A549 (cell line): ENCODE results near the gene BEX3. TPM values are rescaled to one million over a fixed set of nuclear protein-coding genes. Genes with fewer than 3 reads are reported as not detected.

Experiments used
- ATAC-seq, 2 experiments: fragments of 200-7000 bp in 1 of 2; fragments of >200 bp in 1 of 2; cut with Nextera tagmentation in 1 of 2; cut with Tn5 transposase in 1 of 2; 3 replicates each; pipeline versions ENCODE4 v1.8.0 to v1.9.1; 2018 to 2020; ENCODE audit warnings: mild to moderate bottlenecking in 1 of 2, moderate library complexity in 1 of 2
- CTCF ChIA-PET: fragments of 300-600 bp; sonication (Branson Sonifier 250); formaldehyde crosslinking; extraction: SDS; loops from one replicate; lab custom pipeline; 2021; ENCODE audit warnings: antibody characterized with exemption, inconsistent platforms; lab: Yijun Ruan, JAX
- POLR2A ChIA-PET: fragments of 350-600 bp; formaldehyde crosslinking; extraction: SDS; loops from one replicate; lab custom pipeline; 2021; ENCODE audit warnings: antibody characterized with exemption, inconsistent platforms; lab: Yijun Ruan, JAX
- DNase-seq, 2 experiments: peaks; one replicate each; pipeline versions ENCODE4 v3.0.0 to v3.0.0-alpha.2; 2011 to 2016; ENCODE audit warnings: low read depth in 1 of 2, low spot score in 1 of 2
- FAIRE-seq: peaks from 2 replicates; lab custom pipeline; 2011; peaks lifted over from hg19 to GRCh38; lab: Jason Lieb, UNC
- H3K27ac ChIP-seq, 2 experiments: fragments of >200 bp; sonication (Bioruptor Twin); formaldehyde crosslinking; 3 replicates each; pipeline ENCODE4 v1.5.1; 2016 to 2017
- H3K4me1 ChIP-seq: fragments of >200 bp; sonication (Bioruptor Twin); formaldehyde crosslinking; 3 replicates; pipeline ENCODE4 v1.6.1; 2016
- H3K4me2 ChIP-seq: fragments of >200 bp; sonication (Bioruptor Twin); formaldehyde crosslinking; 3 replicates; pipeline ENCODE4 v1.6.1; 2016
- H3K4me3 ChIP-seq: fragments of >200 bp; sonication (Bioruptor Twin); formaldehyde crosslinking; 3 replicates; pipeline ENCODE4 v1.5.1; 2016
- H3K9me3 ChIP-seq: fragments of >200 bp; sonication (Bioruptor Twin); formaldehyde crosslinking; 3 replicates; pipeline ENCODE4 v1.6.1; 2016
- CBX8 ChIP-seq: fragments of 200-600 bp; sonication (generic); IDR thresholded peaks from 2 replicates; pipeline ENCODE4 v1.6.1; 2016
- CEBPB ChIP-seq, 2 experiments: fragments of >200 bp in 1 of 2; sonication (Bioruptor Twin) in 1 of 2; formaldehyde crosslinking in 1 of 2; IDR thresholded peaks; 2 replicates each; pipeline ENCODE4 v1.6.1; 2012 to 2016
- CHD4 ChIP-seq: fragments of 200-600 bp; sonication (generic); IDR thresholded peaks from 2 replicates; pipeline ENCODE4 v1.6.1; 2016; ENCODE audit warnings: antibody characterized with exemption, mild to moderate bottlenecking, borderline replicate concordance
- E2F6 ChIP-seq: IDR thresholded peaks from 2 replicates; pipeline ENCODE4 v1.6.1; 2012; ENCODE audit warnings: low read depth, borderline replicate concordance
- EP300 ChIP-seq, 2 experiments: fragments of >200 bp; sonication (Bioruptor Twin); formaldehyde crosslinking; IDR thresholded peaks; 2 replicates in 1 of 2; 3 replicates in 1 of 2; pipeline ENCODE4 v1.6.1; 2016 to 2017
- FOSB ChIP-seq: fragments of 250-450 bp; sonication (Bioruptor Pico); IDR thresholded peaks from 2 replicates; pipeline ENCODE4 v1.5.0; 2020; ENCODE audit warnings: mild to moderate bottlenecking, moderate library complexity
- FOSL2 ChIP-seq, 2 experiments: fragments of 450-650 bp in 1 of 2; fragments of >200 bp in 1 of 2; sonication (Bioruptor Twin) in 1 of 2; formaldehyde crosslinking; IDR thresholded peaks; 2 replicates each; pipeline versions ENCODE4 v1.5.0 to v1.6.1; 2016 to 2020; ENCODE audit warnings: mild to moderate bottlenecking in 1 of 2, moderate library complexity in 1 of 2
- FOXS1 ChIP-seq: fragments of 250-450 bp; sonication (Bioruptor Pico); IDR thresholded peaks from 2 replicates; pipeline ENCODE4 v1.5.0; 2020; ENCODE audit warnings: mild to moderate bottlenecking, moderate library complexity
- HDAC2 ChIP-seq: fragments of 200-600 bp; sonication (generic); IDR thresholded peaks from 2 replicates; pipeline ENCODE4 v1.6.1; 2016
- HES2 ChIP-seq: fragments of >200 bp; sonication (Bioruptor Twin); formaldehyde crosslinking; IDR thresholded peaks from 2 replicates; pipeline ENCODE4 v1.6.1; 2016
- HOXB5 ChIP-seq: fragments of 250-450 bp; sonication (Bioruptor Pico); IDR thresholded peaks from 2 replicates; pipeline ENCODE4 v1.5.0; 2020; ENCODE audit warnings: mild to moderate bottlenecking, moderate library complexity
- JUN ChIP-seq, 2 experiments: fragments of >200 bp; sonication (Bioruptor Twin); formaldehyde crosslinking; IDR thresholded peaks; 2 replicates in 1 of 2; 3 replicates in 1 of 2; pipeline ENCODE4 v1.6.1; 2016 to 2017
- JUNB ChIP-seq: fragments of >200 bp; sonication (Bioruptor Twin); formaldehyde crosslinking; IDR thresholded peaks from 2 replicates; pipeline ENCODE4 v1.6.1; 2016
- KDM5A ChIP-seq: fragments of 200-600 bp; sonication (generic); IDR thresholded peaks from 2 replicates; pipeline ENCODE4 v1.6.1; 2016; ENCODE audit warnings: antibody characterized with exemption, mild to moderate bottlenecking
- MAFK ChIP-seq: fragments of 450-650 bp; IDR thresholded peaks from 2 replicates; pipeline ENCODE4 v1.6.1; 2014; ENCODE audit not compliant: partially characterized antibody
- MAX ChIP-seq: IDR thresholded peaks from 2 replicates; pipeline ENCODE4 v1.6.1; 2012
- MAZ ChIP-seq: fragments of 150-350 bp; IDR thresholded peaks from 2 replicates; pipeline ENCODE4 v1.6.1; 2014; ENCODE audit warnings: antibody characterized with exemption, low read depth, low read length, borderline replicate concordance
- MYC ChIP-seq: IDR thresholded peaks from 2 replicates; pipeline ENCODE4 v1.6.1; 2012; ENCODE audit warnings: mild to moderate bottlenecking, inconsistent platforms, low read length, improper control_type of control experiment, borderline replicate concordance
- NR3C1 ChIP-seq: fragments of >200 bp; sonication (Bioruptor Twin); formaldehyde crosslinking; IDR thresholded peaks from 3 replicates; pipeline ENCODE4 v1.6.1; 2017
- PBX3 ChIP-seq: IDR thresholded peaks from 2 replicates; pipeline ENCODE4 v1.6.1; 2012
- RCOR1 ChIP-seq: fragments of 150-350 bp; IDR thresholded peaks from 2 replicates; pipeline ENCODE4 v1.6.1; 2014; ENCODE audit warnings: antibody characterized with exemption, low read length, low read depth
- TFCP2L1 ChIP-seq: fragments of 250-450 bp; sonication (Bioruptor Pico); IDR thresholded peaks from 2 replicates; pipeline ENCODE4 v1.5.0; 2021; ENCODE audit warnings: mild to moderate bottlenecking
- TP53 ChIP-seq: fragments of 250-450 bp; sonication (Bioruptor Pico); IDR thresholded peaks from 2 replicates; pipeline ENCODE4 v1.5.0; 2021; ENCODE audit warnings: mild to moderate bottlenecking, moderate library complexity
- USF2 ChIP-seq: fragments of 450-650 bp; IDR thresholded peaks from 2 replicates; pipeline ENCODE4 v1.6.1; 2014; ENCODE audit warnings: antibody characterized with exemption
- ZC3H11A ChIP-seq: fragments of 450-650 bp; IDR thresholded peaks from 2 replicates; pipeline ENCODE4 v1.6.1; 2014; ENCODE audit warnings: antibody characterized with exemption, mild to moderate bottlenecking
- ZFP36 ChIP-seq: fragments of 450-650 bp; IDR thresholded peaks from 2 replicates; pipeline ENCODE4 v1.6.1; 2014; ENCODE audit warnings: borderline replicate concordance; ENCODE audit not compliant: partially characterized antibody
- WGBS: methylation state at CpG from one replicate; pipeline ENCODE4 v1.1.6; 2017; ENCODE audit errors: missing lambda C conversion rate; 5-methylcytosine and 5-hydroxymethylcytosine counted together
- polyA plus RNA-seq, 4 experiments: library from polyadenylated mRNA; depleted of rRNA in 3 of 4; stranded (reverse); fragments of >200 nt; fragmentation: RNase III in 1 of 4; extraction: RNeasy Plus Mini Kit Qiagen cat#74134 plus additional on column Dnase treatment in 1 of 4; gene quantifications; 2 replicates in 3 of 4; 3 replicates in 1 of 4; pipeline ENCODE4 v1.2.3, GENCODE V29; 2011 to 2017

Gene BEX3
- polyA plus RNA-seq, 2 of the 4 experiments (the other 2 are of a cell fraction) = 382 to 404 TPM

- FAIRE-seq (no peak), DNase-seq (no peak), ATAC-seq (no peak)
- POLR2A ChIA-PET = no interaction called here
- H3K4me1 ChIP-seq = no peaks in the 10 kb centered on the region
- no peak overlapping the region for H3K27ac ChIP-seq
- H3K9me3 ChIP-seq = no peaks in the 10 kb centered on the region
- 86% methylated on average over 6 of the region's 6 CpGs for WGBS
- no peak for TF ChIP-seq FOSB
- no peak for TF ChIP-seq E2F6
- no peak for TF ChIP-seq MAX
- no peak for TF ChIP-seq CBX8
- TF ChIP-seq KDM5A = no peak
- no peak for TF ChIP-seq HOXB5 (CRISPR knock-in tag)
- TF ChIP-seq EP300 (IDR thresholded peaks at IDR 0.05) = no peak
- no peak for TF ChIP-seq JUN (IDR thresholded peaks at IDR 0.05)
- no peak for TF ChIP-seq HDAC2
- no peak for TF ChIP-seq PBX3
- no peak for TF ChIP-seq JUNB
- TF ChIP-seq NR3C1 = no peak
- no peak for TF ChIP-seq ZC3H11A
- no peak for TF ChIP-seq TFCP2L1 (CRISPR knock-in tag)
- TF ChIP-seq ZFP36 = no peak
- TF ChIP-seq CHD4 = no peak
- TF ChIP-seq FOSL2 (IDR thresholded peaks at IDR 0.05) = no peak
- no peak for TF ChIP-seq FOSL2 (CRISPR knock-in tag; IDR thresholded peaks at IDR 0.05)
- no peak for TF ChIP-seq HES2
- TF ChIP-seq RCOR1 = no peak
- CTCF ChIA-PET = no interaction called here
- no peak overlapping the region for H3K4me3 ChIP-seq
- no peak overlapping the region for H3K4me2 ChIP-seq
These were observed 38.7 kb downstream of the BEX3 start for GRCh38 chrX:103415068-103415467.

- ChIA-PET POLR2A (no interaction called here), CTCF (no interaction called here)
- FAIRE-seq (no peak), ATAC-seq (no peak), DNase-seq (no peak)
- H3K27ac ChIP-seq = no peak overlapping the region
- H3K4me3 ChIP-seq = no peak overlapping the region
- no peaks in the 10 kb centered on the region for H3K9me3 ChIP-seq
- TF ChIP-seq FOXS1 (CRISPR knock-in tag) (no peak), HOXB5 (CRISPR knock-in tag) (no peak), KDM5A (no peak), MAFK (no peak), TP53 (CRISPR knock-in tag) (no peak), CBX8 (no peak), MAZ (no peak), MYC (no peak), JUN (IDR thresholded peaks at IDR 0.05) (no peak), ZFP36 (no peak), CEBPB (IDR thresholded peaks at IDR 0.05) (no peak)
- no peak overlapping the region for H3K4me2 ChIP-seq
- H3K4me1 ChIP-seq = no peaks in the 10 kb centered on the region
These were observed 39.2 kb downstream of the BEX3 start for GRCh38 chrX:103415528-103415927.

- 94% methylated on average over 1 of the region's 1 CpG for WGBS
- H3K4me2 ChIP-seq = no peak overlapping the region
- no peaks in the 10 kb centered on the region for H3K4me1 ChIP-seq
- TF ChIP-seq TFCP2L1 (CRISPR knock-in tag) = no peak
- no peak for TF ChIP-seq JUN (IDR thresholded peaks at IDR 0.05)
- TF ChIP-seq USF2 = no peak
- no peak overlapping the region for H3K4me3 ChIP-seq
- ATAC-seq (no peak), DNase-seq (no peak), FAIRE-seq (no peak)
- no peak overlapping the region for H3K27ac ChIP-seq
- CTCF ChIA-PET = no interaction called here
- no peaks in the 10 kb centered on the region for H3K9me3 ChIP-seq
- POLR2A ChIA-PET = interaction anchor here (0.6 kb wide), 1 partner anchor 40 kb away, joined by 3 read pairs; no protein-coding TSS in a partner anchor
These were observed 41.0 kb downstream of the BEX3 start for GRCh38 chrX:103417370-103417769.
